Loucy (cell line): ENCODE data around the gene ABCF2.

ENCODE experiments used
- H2AFZ ChIP-seq: fragments of 200-600 bp; sonication (generic); 2 replicates; pipeline ENCODE4 v1.6.0; 2016; ENCODE audit warnings: antibody characterized with exemption, mild to moderate bottlenecking, low read length, moderate library complexity
- H3F3A ChIP-seq: fragments of 200-600 bp; 2 replicates; pipeline ENCODE4 v1.6.0; 2016; ENCODE audit warnings: antibody characterized with exemption, low read depth, mild to moderate bottlenecking
- H3K27me3 ChIP-seq: fragments of 200-600 bp; sonication (generic); 2 replicates; pipeline ENCODE4 v1.6.1; 2014; ENCODE audit warnings: low read length, mild to moderate bottlenecking; ENCODE audit not compliant: insufficient read depth, poor library complexity, severe bottlenecking
- H3K36me3 ChIP-seq: fragments of 200-600 bp; sonication (generic); 2 replicates; pipeline ENCODE4 v1.6.1; 2016; ENCODE audit warnings: low read length; ENCODE audit not compliant: insufficient read depth
- H3K4me1 ChIP-seq: fragments of 200-600 bp; sonication (generic); 2 replicates; pipeline ENCODE4 v1.5.1; 2014; ENCODE audit warnings: low read length, mild to moderate bottlenecking; ENCODE audit not compliant: insufficient read depth, poor library complexity, severe bottlenecking
- H3K4me2 ChIP-seq: fragments of 200-600 bp; sonication (generic); 2 replicates; pipeline ENCODE4 v1.6.0; 2014; ENCODE audit warnings: antibody characterized with exemption, low read length, low read depth, mild to moderate bottlenecking; ENCODE audit not compliant: poor library complexity, severe bottlenecking
- H3K4me3 ChIP-seq: fragments of 200-600 bp; sonication (generic); 2 replicates; pipeline ENCODE4 v1.5.1; 2014; ENCODE audit warnings: low read length, mild to moderate bottlenecking, mixed read lengths; ENCODE audit not compliant: poor library complexity, severe bottlenecking
- H3K79me2 ChIP-seq: fragments of 200-600 bp; sonication (generic); 2 replicates; pipeline ENCODE4 v1.6.1; 2014; ENCODE audit warnings: low read length; ENCODE audit not compliant: insufficient read depth
- H3K9ac ChIP-seq: fragments of 200-600 bp; sonication (generic); 2 replicates; pipeline ENCODE4 v1.6.0; 2014; ENCODE audit warnings: mild to moderate bottlenecking, low read depth, low read length, moderate library complexity; ENCODE audit not compliant: poor library complexity, severe bottlenecking
- H3K9me2 ChIP-seq: fragments of 200-600 bp; sonication (generic); replicated peaks from 2 replicates; pipeline ENCODE4 v1.6.1; 2016; ENCODE audit warnings: low read depth, low read length, mixed read lengths
- H3K9me3 ChIP-seq: fragments of 200-600 bp; sonication (generic); 2 replicates; pipeline ENCODE4 v1.6.1; 2014; ENCODE audit warnings: mild to moderate bottlenecking, antibody characterized with exemption, low read length, low read depth; ENCODE audit not compliant: insufficient read depth
- H4K20me1 ChIP-seq: fragments of 200-600 bp; sonication (generic); 2 replicates; pipeline ENCODE4 v1.6.0; 2014; ENCODE audit warnings: antibody characterized with exemption, low read length, mild to moderate bottlenecking; ENCODE audit not compliant: insufficient read depth, poor library complexity, severe bottlenecking
- EZH2phosphoT487 ChIP-seq: fragments of 200-600 bp; IDR thresholded peaks from 2 replicates; pipeline ENCODE4 v1.6.1; 2018; ENCODE audit warnings: antibody characterized with exemption, mild to moderate bottlenecking, moderate library complexity, borderline replicate concordance
- TF ChIP-seq, protein P1 (sequence below): fragments of 200-600 bp; sonication (generic); conservative IDR thresholded peaks from 2 replicates; pipeline ENCODE4 v1.5.1; 2014; ENCODE audit warnings: mild to moderate bottlenecking, antibody characterized with exemption, low read length

Gene ABCF2

DNA sequence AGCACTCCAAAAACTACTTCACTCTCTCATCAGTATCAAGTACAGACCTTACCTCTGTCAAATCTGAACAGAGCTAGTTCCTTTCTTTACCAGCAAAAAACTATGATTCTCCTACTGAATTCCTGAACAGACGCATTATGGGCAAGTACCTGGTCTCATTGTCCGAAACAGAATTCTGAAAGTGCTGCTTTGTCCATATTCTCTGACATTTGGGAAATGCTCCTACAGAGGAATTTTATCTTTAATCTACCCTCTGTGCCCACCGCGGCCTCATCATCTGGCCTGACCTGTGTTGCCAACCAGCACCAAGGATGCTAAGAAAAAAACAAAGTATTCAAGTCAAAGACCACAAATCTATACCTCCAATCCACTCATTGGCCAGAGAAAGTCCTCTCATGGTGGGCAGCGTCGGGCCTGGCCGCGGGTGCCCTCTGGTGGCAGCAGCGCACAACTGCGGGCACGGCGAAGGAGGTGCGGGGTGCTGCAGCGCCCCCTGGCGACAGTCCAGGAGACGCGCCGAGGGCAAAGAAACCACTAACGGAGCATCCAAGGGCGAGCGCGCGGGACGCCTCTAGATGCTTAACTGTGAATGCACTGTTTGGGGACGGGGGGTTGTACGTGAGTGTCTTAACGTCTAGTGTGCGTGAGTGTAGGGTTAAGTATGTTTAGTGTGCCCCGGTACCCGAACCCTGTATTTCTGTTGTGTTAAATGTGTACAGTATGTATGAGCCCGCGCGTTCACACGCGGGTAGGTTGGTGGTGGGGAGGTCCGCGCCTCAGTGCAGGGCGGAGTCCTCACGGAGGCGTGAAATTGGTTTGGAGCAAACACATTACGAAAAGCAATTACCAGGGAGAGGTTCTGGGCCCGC is 54.5 kb downstream of the ABCF2 start:
- no peaks in the 10 kb centered on the region for H4K20me1 ChIP-seq
- no peaks in the 10 kb centered on the region for H3K27me3 ChIP-seq
- no peaks in the 10 kb centered on the region for H3K36me3 ChIP-seq
- H3K4me1 ChIP-seq: no peaks in the 10 kb centered on the region
- no peak overlapping the region for H3K4me3 ChIP-seq
- H3K9ac ChIP-seq: no peak overlapping the region
- H3F3A ChIP-seq: no peaks in the 10 kb centered on the region
- H3K79me2 ChIP-seq: no peaks in the 10 kb centered on the region
- H3K9me3 ChIP-seq: no peaks in the 10 kb centered on the region
- TF ChIP-seq, protein P1, sequence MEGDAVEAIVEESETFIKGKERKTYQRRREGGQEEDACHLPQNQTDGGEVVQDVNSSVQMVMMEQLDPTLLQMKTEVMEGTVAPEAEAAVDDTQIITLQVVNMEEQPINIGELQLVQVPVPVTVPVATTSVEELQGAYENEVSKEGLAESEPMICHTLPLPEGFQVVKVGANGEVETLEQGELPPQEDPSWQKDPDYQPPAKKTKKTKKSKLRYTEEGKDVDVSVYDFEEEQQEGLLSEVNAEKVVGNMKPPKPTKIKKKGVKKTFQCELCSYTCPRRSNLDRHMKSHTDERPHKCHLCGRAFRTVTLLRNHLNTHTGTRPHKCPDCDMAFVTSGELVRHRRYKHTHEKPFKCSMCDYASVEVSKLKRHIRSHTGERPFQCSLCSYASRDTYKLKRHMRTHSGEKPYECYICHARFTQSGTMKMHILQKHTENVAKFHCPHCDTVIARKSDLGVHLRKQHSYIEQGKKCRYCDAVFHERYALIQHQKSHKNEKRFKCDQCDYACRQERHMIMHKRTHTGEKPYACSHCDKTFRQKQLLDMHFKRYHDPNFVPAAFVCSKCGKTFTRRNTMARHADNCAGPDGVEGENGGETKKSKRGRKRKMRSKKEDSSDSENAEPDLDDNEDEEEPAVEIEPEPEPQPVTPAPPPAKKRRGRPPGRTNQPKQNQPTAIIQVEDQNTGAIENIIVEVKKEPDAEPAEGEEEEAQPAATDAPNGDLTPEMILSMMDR: peak; percentile 100
- no peak for TF ChIP-seq EZH2phosphoT487
- H3K4me2 ChIP-seq: no peak overlapping the region
- H3K9me2 ChIP-seq: no peaks in the 10 kb centered on the region
- peak overlapping the region; percentile 57; the same call in 1 of the 2 replicates for H2AFZ ChIP-seq

- Histone ChIP-seq H3K36me3 (no peaks in the 10 kb centered on the region), H3F3A (no peaks in the 10 kb centered on the region), H3K9ac (no peak overlapping the region), H3K4me3 (no peak overlapping the region), H4K20me1 (no peaks in the 10 kb centered on the region), H3K4me1 (no peaks in the 10 kb centered on the region), H3K27me3 (no peaks in the 10 kb centered on the region), H3K9me2 (no peaks in the 10 kb centered on the region), H3K79me2 (no peaks in the 10 kb centered on the region), H3K9me3 (no peaks in the 10 kb centered on the region), H3K4me2 (no peak overlapping the region), H2AFZ (no peak overlapping the region)
- no peak for TF ChIP-seq EZH2phosphoT487
- TF ChIP-seq, protein P1: no peak
Measured at GRCh38 chr7:151168787-151169162, 58.2 kb downstream of the ABCF2 start.

- H4K20me1 ChIP-seq: no peaks in the 10 kb centered on the region
- no peaks in the 10 kb centered on the region for H3K4me1 ChIP-seq
- no peaks in the 10 kb centered on the region for H3K9me3 ChIP-seq
- H3F3A ChIP-seq: no peaks in the 10 kb centered on the region
- H3K9me2 ChIP-seq: no peaks in the 10 kb centered on the region
- H2AFZ ChIP-seq: no peak overlapping the region
- no peak for TF ChIP-seq EZH2phosphoT487
- TF ChIP-seq, protein P1: no peak
- H3K4me2 ChIP-seq: no peak overlapping the region
- H3K36me3 ChIP-seq: no peaks in the 10 kb centered on the region
- no peak overlapping the region for H3K4me3 ChIP-seq
- H3K79me2 ChIP-seq: no peaks in the 10 kb centered on the region
- no peaks in the 10 kb centered on the region for H3K27me3 ChIP-seq
- no peak overlapping the region for H3K9ac ChIP-seq
Measured at GRCh38 chr7:151168003-151168786, 58.8 kb downstream of the ABCF2 start.
